GM18508 (cell line): ENCODE results near the gene KRTAP10-5.
"Not testable (repeated sequence)": the region's sequence is repeated elsewhere in the genome, so short reads cannot be mapped to it uniquely, and the experiment has no call there.

ENCODE experiments used
- ATAC-seq: cut with Tn5 transposase; IDR thresholded peaks from one replicate; pipeline ENCODE4 v1.9.1; 2021; ENCODE audit warnings: moderate number of reproducible peaks; ENCODE audit not compliant: insufficient read depth, unreplicated experiment

KRTAP10-5 gene

DNA sequence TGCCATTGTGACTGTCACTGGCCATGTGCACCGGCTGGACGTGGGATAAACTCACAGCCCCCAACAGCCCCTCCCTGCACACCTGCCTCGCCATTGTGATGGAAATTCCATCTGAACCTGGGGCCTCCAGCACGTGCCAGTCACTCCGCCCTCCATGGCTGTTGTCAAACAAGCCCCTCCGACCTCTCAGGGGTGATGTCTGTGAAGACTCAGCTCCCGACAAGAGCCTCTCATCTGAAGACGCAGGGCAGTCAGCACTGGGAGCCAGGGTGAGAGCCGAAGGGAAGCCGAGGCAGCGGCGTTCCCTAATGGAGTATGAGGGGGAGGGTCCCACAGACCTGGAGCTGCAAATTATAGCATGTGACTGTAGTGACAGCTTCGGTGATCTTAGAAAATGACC, 27.7 kb downstream of the KRTAP10-5 start:
- no peak for ATAC-seq

DNA sequence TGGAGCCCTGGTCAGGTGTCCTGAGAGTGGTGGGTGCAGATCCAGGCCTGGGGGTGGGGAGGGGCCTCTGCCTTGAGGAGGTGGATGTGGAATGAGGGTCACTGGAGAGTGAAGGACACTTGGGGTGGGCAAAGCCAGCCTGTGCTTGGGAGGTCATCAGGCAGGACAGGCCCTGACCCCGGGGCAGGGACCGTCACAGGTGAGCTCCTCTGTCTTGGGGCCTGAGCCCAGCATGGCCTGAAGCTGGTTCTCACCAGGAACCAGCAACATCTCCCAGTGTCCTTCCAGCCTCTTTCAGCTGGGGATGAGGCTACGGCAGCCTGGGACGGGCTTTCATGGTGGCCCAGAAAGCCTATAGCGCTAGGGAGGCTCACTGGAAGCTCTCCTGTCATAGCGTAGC, 28.3 kb downstream of the KRTAP10-5 start:
- ATAC-seq = no peak

DNA sequence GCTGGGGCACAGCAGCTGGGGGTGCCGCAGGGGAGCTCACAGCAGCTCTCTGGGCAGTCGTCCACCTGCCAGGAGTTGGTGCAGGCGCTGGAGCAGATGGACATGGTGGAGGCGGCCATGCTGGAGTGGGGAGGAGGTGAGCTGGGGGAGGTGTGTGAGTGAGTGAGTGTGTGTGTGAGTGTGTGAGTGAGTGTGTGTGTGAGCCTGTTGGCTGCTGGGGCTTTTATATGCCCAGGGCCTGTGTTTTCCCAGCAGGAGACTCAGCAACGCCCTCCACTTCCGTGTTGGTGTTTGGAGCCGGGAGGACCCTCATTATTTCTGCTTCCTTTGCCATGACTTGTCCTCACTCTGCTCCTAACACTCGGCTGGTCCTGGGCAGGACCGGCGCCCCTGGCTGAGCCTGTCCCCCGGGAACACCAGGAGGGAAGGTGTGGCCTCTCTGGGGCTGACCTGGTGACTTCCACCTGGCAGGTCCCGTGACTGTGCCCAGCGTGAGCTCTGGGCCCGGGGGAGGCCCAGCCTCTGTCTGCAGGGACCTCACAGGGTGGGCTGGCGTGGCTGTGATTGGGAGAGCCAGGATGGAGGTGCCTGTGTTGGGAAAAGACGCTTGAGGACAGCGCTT, 29.0 kb downstream of the KRTAP10-5 start, which contains the start of gene KRTAP10-2:
Gene KRTAP10-2, minus strand, starts transcription at position 166 of the 622 bp plus-strand sequence. Its CDS starts 47 bp downstream, at position 119.
- no peak for ATAC-seq

DNA sequence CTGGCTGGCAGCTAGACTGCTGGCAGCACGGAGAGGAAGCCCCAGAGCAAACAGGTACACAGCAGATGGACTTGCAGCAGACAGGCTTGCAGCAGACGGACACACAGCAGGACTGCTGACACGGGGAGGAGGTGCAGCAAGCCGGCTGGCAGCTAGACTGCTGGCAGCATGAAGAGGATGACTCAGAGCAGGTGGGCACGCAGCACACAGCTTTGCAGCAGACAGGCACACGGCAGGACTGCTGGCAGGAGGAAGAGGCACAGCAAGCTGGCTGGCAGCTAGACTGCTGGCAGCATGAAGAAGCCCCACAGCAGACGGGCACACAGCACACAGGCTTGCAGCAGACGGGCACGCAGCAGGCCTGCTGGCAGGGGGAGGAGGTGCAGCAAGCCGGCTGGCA, 29.6 kb downstream of the KRTAP10-5 start:
- ATAC-seq = no peak

DNA sequence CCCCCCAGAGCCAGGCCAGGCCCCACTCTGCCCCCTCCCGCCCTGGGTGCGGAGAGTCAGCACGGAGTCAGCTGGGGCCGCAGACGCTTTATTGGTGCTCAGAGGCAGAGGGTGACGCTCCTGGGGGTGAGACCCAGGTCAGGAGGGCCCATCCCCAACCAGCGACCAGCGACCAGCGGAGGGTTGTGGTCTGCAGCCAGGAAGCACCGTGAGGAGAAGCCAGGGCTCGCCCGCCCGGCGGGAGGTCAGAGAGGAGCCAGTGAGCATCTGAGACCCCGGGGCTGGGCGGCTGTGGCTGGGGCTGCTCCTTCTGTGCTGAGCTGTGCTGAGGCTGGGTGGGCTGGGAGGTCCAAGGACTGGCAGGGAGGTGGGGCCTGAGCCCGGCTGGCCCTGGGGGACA, 30.1 kb downstream of the KRTAP10-5 start:
- ATAC-seq = not testable (repeated sequence)

DNA sequence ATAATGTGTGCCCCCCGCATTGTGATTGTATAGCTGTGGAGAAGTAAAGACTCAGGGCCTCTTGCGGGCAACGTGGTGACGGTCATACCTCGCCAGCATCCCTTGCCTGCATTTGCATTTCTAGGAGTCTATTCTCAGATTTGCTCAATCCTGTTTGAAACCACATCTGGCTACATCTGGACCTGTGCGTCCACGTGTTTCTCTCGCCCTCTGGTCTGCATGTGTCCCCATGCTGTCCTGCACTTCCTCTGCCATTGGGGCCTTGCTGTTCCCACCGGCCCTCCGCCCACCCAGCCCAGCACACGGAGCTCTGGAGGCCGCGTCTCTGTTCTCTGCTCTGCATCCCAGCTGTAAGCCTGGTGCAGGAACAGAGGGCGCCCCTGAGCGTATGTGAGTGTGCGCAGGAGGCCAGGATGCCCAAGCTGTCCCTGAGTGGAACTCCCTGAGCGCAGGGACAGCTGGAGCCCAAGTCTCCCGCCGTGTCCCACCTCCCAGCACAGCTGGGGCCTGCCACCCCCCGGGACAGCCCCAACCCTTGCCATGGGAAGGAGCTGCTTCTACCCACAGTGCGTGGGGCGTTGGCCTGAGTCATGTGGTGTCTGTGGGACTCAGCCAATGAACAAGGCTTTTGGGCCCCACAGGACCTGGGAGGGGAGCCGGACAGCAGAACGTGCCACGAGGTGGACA, 30.7 kb downstream of the KRTAP10-5 start:
- no peak for ATAC-seq

DNA sequence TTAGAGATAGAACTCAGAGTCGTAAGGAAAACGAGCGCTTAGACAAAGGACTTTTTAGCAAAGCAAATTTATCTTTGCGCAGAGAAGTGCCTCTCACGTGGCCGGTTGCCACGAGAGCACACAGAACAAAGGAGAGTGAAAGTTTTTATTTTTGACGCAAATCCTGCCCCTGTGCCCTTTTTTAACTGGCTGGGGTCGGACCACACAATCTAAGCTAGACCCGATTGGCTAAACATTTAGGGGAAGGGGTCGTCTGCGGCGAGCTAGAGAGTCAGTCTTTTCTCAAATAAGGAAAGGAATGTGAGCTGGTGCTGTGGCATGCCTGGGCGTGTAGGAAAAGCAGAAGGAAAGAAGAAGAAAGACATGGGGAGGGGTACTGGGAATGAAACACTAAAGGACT, 31.5 kb downstream of the KRTAP10-5 start:
- ATAC-seq = no peak

DNA sequence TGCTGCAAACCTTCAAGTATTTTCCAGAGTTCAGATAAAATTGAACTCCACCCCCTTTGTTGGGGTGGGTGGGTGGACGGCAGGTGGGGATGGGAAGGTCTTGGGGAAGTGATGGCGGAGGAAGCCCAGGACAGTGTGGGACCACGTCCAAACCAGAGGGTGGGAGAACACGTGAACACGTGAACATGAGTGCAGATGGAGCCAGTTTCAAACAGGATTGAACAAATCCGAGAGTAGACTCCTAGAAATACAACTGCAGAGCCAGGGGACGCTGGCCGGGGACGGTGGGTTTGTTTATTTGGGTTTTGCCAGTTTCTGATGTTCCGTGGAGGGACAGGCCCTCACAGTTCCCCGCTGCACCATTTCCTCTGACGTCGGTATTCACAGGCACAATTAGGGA, 32.0 kb downstream of the KRTAP10-5 start:
- no peak for ATAC-seq

DNA sequence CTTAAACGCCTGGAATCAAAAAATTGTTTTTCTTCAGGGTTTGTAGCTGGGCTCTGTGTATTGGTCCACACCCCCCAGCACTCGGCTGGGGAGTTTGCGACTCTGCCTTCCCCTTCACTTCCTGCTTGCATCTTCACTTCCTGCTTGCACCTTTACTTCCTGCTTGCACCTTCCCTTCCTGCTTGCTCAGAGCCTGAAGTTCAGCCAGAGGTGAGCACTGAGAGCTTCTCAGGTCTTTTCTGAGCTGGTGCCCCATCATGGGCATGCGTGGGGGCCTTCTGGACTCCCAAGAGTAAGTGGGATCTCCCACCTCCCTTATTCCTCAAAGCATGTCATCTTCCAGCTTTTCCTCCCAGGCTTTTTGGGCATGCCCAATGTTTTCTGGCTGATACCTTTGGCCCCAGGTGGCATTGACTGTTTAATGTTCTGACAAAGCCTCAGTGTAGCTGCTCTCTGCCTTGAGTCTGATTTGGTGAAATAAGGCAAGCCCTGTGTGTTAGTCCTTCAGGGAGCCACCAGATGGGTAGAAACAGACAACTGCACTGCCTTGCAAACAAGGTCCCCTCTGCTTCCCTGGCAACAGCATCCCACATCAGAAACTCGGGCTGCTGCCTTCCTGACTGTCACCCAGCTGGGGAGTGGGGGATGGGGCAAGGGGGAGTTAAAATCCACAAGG, 32.6 kb downstream of the KRTAP10-5 start:
- ATAC-seq = no peak

DNA sequence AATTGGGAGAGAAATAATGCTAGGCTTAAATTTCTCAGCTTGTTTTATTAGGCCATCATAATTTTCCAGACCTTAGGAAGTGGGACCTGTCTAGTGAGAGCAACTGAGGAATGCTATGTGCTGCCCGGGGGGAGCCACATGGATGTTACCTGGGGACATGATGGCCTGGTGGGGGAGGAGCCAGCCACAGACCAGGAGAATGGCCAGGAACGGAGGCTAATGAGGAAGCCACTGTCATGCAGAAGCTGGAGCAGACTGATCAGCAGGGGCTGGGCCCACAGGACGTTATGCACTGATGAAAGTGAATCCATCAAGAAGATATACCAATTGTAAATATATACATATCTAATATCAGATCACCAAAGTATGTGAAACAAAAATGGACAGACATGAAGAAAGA, 35.8 kb downstream of the KRTAP10-5 start:
- ATAC-seq = no peak

DNA sequence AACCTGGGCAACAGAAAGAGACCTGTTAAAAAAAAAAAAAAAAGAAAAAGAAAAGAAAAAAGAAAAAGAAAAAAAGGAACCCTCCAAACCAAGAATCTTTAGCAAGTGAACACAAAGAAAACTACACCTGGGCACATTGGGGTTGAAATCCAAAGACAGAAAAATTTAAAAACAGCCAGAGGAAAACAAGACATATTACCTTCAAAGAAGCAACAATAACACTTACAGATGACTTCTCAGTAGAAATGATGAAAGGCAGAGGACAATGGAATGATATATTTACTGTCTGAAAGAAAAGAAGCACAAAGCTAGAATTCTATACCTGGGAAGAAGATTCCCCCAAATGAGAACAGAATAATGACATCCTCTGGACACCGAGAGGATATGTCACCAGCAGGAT, 37.7 kb downstream of the KRTAP10-5 start:
- no peak for ATAC-seq

DNA sequence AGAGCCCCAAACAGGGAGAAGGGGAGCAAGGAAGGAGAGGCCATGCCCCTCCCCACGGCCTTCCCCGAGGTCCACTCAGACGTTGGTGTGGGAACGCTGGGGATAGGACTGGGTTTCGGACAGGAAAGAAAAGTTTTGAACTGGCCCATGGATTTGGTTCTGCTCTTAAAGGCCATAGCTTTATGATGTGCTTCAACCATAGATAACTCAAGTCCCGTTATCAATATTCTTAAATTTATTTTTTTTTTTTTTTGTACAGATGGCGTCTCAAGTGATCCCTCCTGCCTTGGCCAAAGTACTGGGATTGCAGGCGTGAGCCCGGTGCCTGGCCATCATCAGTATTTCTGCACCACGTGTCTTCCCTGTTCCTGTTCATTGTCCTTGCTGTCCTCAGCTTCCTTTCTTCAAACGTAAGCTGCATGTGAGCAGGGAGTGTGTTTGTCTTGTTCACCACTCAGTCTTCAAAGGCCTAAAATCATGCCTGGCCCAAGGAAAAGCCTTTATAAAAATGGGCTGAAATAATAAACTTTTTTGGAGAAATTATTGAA, 39.6 kb downstream of the KRTAP10-5 start:
- ATAC-seq = no peak

DNA sequence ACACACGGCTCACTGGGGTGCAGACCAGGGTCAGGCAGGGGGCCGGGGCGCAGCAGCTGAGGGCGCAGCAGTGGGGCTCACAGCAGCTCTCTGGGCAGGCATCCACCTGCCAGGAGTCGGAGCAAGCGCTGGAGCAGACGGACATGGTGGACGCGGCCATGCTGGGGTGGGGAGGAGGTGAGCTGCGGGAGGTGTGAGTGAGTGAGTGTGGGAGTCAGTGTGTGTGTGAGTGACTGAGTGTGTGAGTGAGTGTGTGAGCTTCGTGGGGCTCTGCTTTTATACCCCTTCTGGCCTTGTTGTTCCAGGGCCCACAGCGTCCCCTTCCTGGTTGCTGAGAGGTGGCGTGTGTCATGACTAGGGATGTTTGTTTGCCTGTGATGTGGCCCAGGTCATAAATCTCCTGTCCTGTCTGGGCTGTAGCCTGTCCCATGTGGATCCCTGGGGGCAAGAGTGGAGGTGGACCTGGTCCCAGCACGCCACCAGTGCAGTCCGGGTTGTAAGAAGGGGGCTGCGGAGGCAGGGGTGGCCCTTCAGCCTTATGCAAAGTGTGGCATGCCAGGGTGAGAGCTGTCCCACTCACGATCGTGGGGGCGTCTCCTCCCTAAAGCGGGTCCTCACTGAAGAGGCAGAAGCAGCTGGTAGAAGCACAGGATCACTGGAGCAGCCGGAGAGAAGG, 40.3 kb downstream of the KRTAP10-5 start, which contains the start of gene KRTAP10-1:
Gene KRTAP10-1, minus strand, starts transcription at position 205 of the 676 bp plus-strand sequence. Its CDS starts 45 bp downstream, at position 160.
- ATAC-seq = no peak

DNA sequence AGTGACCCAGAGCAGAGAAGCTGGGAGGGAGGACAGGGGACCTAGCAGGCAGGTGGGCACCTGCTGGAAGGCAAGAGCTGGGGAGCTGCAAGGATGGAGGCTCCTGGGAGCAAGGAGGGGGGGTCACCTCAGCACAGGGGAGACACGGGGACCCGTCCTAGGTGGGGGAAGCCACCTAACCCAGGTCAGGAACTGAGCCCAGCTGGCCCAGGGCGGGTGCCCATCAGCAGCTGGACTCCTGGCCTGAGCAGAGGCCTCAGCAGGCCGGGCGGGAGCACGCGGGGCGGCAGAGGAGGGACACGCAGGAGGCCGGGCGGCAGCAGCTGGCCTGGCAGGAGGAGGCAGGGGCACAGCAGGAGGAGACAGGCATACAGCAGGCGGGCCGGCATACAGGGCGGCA, 41.4 kb downstream of the KRTAP10-5 start:
- no peak for ATAC-seq

DNA sequence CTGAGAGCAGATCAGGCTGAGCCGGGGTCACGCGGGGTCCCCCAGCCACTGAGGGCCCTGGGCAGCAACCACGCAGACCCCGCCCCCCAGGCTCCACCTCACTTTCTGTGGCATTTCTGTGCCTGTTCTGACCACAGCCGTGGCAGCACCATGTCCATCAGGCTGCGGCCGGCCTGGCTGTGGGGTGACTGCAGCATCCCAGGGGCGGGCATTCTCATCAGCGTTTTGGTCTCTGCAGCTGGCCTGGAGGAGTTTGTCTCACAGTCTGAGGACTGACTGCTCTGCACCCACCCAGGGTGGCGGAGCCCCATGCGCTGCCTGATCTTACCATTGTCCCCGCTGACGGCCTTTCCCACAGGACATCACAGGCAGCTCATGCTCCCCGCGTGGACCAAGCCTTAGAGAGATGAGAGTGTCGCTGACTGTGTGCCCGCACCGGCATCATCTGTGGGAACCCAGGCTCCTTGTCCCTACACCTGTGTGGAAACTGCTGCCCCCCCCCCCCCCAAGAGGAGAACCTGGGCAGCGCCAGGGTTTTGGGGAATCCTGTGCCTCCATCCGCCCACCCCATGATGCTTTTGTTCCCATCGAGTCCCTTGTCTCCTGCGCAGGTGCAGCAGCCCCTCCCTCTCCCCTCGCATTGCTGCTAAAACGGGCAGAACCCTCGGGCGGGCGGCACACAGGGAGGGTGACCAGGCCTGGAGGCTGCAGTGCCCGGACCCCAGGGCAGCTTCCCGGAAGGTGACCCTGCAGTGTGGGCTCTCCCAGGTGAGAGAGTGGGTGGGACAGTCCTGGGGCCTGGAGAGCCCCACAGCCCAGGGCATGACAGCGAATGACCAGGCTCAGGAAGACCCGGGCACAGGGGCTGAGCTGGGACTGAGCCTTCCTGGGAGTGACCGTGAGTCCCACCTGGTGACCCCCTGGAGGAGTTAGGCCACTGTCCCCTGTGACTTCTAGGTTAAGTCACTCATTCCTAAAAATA, 42.2 kb downstream of the KRTAP10-5 start:
- ATAC-seq = no peak

DNA sequence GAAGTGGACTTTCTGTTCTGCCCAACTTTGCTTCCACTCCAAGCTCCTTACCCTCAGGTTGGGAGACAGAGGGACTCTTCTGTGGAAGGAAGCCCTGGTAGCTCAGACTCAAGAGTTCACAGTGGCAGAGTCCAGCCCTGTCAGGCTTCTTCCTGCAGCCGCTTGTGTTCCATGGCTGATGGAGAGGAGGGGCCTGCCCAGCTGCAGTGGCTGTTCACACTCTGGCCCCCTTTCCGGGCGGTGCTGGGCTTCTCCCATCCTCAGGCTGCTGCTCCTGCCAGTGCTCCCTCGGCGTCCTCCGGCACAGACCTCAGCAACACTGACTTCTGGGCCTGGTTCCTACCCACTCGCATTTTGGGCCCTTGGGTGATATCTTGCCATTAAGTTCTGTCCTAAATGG, 44.4 kb downstream of the KRTAP10-5 start:
- no peak for ATAC-seq

DNA sequence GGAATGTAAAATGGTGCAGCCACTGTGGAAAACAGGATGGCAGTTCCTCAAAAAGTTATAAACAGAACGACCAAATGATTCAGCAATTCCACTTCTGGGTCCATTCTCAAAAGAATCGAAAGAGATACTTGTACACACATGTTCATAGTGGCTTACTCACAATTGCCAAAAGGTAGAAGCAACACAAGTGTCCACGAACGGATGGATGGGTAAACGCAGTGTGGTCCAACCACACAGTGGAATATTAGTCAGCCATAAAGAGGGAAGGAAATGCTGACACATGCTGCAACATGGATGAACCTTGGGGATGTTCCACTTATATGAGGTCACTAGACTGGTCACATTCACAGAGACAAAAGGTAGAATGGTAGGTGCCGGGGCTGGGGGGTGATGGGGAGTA, 45.7 kb downstream of the KRTAP10-5 start:
- ATAC-seq = no peak

DNA sequence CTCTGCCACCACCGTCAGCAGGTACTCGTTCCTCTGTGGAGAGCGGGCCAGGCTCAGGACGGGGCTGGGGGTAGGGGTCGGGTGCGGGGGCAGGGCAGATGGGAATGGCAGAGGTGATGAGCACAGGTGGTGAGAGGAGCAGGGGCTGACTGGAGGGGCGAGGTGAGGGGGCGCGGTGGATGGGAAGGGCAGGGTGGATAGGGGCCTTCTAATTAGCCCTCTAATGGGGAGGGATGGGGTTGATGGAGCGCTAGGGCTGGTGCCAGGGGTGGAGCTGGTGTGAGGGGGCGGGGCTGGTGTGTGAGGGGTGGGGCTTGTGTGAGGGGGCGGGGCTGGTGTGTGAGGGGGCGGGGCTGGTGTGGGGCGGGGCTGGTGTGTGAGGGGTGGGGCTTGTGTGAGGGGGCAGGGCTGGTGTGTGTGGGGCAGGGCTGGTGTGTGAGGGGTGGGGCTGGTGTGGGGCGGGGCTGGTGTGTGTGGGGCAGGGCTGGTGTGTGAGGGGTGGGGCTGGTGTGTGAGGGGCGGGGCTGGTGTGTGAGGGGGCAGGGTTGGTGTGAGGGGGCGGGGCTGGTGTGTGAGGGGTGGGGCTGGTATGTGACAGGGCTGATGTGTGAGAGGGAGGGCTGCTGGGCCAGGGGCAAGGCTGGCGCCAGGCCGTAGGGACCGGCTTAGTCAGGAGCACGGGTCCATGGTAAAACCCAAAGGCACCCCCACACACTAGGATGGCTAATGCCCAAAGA, 46.3 kb downstream of the KRTAP10-5 start:
- ATAC-seq = no peak
